ENCODE data around the gene CDC42BPA.

CDC42BPA gene

DNA sequence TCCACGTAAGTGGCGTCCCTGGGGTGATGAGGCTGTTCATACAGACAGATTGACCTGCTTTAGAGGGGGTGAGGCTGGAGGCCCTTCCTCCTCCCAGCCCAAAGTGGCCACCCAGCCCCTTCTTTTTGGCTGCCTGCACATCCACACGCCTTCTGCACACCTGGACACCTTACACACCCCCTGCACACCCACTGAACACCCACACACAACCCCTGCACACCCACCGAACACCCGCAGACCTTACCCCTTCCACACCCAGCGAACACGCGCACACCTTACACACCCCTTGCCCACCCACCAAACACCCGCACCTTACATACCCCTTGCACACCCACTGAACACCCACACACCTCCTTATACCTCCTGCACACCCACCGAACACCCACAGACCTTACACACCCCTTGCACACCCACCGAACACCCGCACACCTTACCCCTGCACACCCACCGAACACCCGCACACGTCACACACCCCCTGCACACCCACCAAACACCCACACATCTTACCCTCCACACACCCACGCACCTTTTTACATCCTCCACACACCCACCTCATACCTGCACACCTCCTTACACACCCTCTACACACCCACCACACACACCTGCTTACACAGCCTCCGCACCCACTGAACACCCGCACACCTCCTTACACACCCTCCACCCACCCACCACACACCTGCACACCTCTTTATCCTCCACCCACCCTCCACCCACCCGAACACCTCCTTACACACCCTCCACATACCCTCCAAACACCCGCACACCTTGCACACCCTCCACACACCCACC is 340.5 kb downstream of the CDC42BPA start:
- no peak for DNase-seq

GRCh38 chr1:226976978-226977642 is 341.2 kb downstream of the CDC42BPA start:
- DNase-seq: no peak

DNA sequence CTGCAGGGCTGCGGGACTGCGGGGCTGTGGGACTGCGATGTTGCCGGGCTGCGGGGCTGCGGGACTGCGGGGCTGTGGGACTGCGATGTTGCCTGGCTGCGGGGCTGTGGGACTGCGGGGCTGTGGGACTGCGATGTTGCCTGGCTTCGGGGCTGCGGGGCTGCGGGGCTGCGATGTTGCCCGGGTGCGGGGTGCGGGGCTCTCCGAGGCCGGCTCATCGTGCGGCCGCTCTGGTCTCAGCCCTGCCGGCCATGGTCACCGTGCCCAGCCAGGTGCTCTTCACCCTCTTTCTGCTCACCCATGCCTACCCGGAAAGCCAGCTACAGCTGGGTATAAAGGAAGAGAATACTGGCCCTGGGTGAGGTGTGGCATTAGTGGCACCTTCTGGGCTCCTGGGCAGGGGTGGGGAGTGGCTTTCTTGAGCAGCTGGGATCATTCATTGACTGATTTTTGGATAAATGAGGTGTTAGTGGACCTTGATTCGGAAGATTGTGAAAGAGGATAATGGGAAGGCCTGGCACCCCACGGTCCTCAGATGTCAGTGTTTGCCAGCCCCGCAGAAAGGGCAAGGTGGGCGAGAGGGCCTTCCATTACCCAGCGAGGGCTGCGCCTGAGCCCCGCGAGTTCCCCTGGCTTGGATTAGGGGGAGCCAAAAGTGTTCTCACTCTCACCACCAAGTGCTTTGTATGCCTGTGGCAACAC is 341.9 kb downstream of the CDC42BPA start:
- DNase-seq: no peak

DNA sequence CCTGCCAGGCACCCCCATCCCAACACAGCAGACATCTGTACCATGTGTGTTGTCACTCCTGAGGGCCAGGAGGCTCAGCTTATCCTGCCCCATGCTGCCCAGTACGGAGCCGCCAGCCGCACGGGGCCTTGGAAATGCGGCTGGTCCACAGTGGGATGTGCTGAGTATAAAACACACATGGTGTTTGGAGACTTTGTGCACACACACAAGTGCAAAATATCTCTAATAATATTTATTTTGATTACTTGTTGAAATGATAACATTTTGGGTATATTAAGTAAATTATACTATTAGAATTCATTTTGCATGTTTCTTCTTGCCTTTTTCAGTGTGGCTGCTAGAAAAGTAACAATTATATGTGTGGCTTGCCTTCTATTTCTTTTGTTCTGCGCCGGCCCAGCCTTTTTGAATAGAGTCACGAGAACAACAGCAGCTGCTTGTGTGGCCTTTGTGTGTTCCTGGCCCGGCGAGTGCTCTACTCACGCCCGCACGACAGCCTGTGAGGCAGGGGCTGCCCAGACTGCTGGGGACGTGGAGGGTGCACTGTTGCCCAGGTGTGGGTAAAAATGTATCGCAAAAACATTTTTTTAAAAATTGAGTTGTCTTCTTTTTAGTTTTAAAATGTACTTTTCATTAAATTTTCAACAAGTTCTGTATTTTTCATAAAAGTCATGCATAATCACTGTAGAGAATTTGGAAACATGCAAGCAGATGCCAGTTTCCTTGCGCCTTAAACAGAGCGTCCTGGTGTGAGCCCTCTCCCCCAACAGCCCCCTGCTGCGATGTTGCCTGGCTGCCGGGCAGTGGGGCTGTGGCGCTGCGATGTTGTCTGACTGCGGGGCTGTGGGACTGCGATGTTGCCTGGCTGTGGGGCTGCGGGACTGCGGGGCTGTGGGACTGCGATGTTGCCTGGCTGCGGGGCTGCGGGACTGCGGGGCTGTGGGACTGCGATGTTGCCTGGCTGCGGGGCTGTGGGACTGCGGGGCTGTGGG is 342.7 kb downstream of the CDC42BPA start:
- DNase-seq: no peak

DNA sequence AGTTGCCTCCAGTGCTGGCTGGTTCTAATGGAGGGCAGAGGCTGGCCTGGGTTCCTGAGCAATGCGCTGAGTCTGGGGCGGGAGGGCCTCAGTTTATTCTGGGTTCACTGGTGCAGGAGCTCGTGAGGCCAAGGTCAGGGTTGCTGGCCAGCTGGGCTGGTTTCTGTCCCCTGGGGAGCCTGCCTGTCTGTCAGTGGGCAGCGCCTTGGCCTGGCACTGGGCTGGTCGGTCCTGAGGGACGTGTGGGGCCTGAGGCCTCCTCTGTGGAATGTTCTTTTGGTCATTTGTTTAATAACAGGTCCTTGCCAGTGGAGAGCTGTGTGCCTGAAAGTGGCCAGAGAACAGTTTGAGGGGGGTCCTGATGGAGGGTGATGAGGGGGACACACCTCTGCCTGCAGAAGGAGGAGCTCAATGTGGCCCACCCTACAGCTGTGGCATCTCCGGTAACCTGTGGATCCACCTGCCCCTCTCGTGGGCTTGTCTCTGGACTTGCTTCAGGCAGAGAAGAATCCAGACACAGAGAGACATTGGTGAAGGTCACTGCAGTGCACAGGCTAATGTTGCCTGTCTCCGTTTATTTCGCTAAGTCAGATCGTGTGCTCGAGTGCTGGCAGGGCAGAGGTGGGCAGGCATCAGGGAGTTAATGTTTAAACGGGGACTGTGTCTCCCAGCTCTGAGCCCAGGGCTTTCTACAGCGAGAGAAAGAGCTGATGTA is 343.6 kb downstream of the CDC42BPA start:
- DNase-seq: no peak

GRCh38 chr1:226973898-226974543 is 344.3 kb downstream of the CDC42BPA start:
- no peak for DNase-seq

- DNase-seq: no peak
Measured at GRCh38 chr1:226973371-226973897, 344.9 kb downstream of the CDC42BPA start.

DNA sequence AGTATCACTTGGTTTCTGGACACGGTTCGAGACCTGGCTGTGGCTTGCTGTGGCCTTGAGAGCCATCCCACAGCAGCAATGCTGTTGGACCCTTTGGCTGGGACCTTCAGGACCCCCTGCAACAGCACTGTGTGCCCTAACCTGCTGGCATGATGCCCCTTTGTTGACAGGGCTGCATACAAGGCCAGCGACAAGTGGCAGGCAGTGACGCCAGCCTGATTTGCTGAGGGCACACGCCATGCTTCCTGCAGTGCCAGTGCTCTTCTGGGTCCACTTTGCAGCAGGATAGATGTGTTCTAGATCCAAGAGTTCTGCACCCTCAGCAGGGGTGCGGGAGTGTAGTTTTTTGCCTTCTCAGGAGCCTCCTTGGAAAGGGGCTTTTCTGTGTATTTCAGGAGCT is 345.4 kb downstream of the CDC42BPA start:
- no peak for DNase-seq

- DNase-seq: no peak
Measured at GRCh38 chr1:226971765-226972164, 346.5 kb downstream of the CDC42BPA start.

GRCh38 chr1:226967665-226968064 is 350.6 kb downstream of the CDC42BPA start:
- no peak for DNase-seq

DNA sequence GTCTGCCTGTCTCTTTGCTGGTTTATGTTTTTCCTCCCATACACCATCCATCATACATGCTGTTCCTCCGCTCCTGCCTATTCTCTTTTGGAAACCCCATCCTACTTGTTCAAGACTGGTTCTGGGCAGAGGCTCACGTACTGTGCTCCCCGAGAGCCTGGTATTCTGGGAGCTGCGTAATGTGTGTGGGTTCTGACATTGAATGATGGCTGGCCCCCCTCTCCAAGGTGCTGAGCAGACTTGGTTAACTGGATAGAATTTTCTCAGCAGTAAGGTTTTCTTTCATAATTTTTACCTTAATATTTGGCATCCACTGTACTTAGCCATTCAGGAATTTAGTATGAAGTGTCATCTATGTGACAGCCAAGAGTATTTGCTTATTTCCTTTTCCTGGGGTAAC is 351.6 kb downstream of the CDC42BPA start:
- no peak for DNase-seq

GRCh38 chr1:226965581-226966440 is 352.5 kb downstream of the CDC42BPA start:
- DNase-seq: no peak

GRCh38 chr1:226964611-226965486 is 353.4 kb downstream of the CDC42BPA start:
- DNase-seq: no peak

- no peak for DNase-seq
Measured at GRCh38 chr1:226964068-226964425, 354.2 kb downstream of the CDC42BPA start.

GRCh38 chr1:226962421-226963391 is 355.6 kb downstream of the CDC42BPA start:
- no peak for DNase-seq

DNA sequence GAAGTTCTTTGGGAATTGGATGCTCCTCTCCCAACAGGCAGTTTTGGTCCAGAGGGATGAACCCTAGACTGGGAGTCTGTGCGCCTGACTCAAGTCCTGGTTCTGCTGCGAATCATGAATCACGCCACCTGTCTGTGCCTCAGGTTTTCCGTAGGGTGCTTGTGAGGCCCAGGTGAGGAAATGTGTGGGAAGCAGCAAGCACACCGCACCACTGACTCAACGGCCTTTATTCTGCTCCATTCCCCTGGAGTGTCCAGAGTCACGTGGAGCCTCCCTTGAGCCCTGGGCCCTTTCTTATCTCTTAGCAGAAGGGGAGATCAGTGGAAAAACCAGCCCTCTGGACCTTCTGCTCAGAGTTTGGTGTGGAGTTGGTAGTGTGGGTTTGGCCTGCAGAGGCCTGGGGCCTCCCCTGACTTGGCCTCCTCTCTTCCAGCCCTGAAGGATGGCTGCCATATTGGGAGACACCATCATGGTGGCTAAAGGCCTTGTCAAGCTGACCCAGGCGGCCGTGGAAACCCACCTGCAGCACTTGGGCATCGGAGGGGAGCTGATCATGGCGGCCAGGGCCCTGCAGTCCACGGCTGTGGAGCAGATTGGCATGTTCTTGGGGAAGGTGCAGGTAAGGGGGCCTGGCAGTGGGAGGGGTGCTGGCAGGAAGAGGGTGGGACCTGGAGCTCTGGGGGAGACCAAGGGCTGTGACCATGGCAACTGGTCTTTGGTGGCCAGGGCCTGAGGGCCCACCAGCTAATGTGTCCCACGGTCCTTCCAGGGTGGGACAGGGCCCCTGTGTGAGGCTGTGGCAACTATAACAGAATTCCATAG is 357.1 kb downstream of the CDC42BPA start:
- no peak for DNase-seq

GRCh38 chr1:226960256-226960655 is 358.0 kb downstream of the CDC42BPA start:
- no peak for DNase-seq

Data from activated CD4-positive, alpha-beta T cell treated with anti-CD3 and anti-CD28 coated beads, Interleukin-2, Interleukin-6, amounts not matched to agents 100 ng/mL and 50 ng/mL, durations not matched to agents 16 hours and 8 hours (primary cell).